Stimulated activated CD8-positive, alpha-beta memory T cell treated with anti-CD3 and anti-CD28 coated beads, Interleukin-15, amount 100 ng/mL, for 24 hours (primary cell): ENCODE data around the gene ROBO3.

Source experiments
- DNase-seq: peaks from one replicate; pipeline ENCODE4 v3.0.0-alpha.2; 2020; ENCODE audit warnings: low read depth

The ROBO3 gene

GRCh38 chr11:124865181-124865901 is at the start of gene ROBO3:
Gene ROBO3 (plus strand): TSS chr11:124865432. CDS start chr11:124865578, 146 bp downstream.
- no peak for DNase-seq

GRCh38 chr11:124817036-124817435 is 48.2 kb upstream of the ROBO3 start:
- DNase-seq, result no peak

GRCh38 chr11:124821995-124822730 is 43.1 kb upstream of the ROBO3 start:
- no peak for DNase-seq

GRCh38 chr11:124823512-124824376 is 41.5 kb upstream of the ROBO3 start:
- DNase-seq, result no peak

GRCh38 chr11:124825876-124826275 is 39.4 kb upstream of the ROBO3 start:
- no peak for DNase-seq

GRCh38 chr11:124829986-124830385 is 35.2 kb upstream of the ROBO3 start:
- DNase-seq, result no peak

- DNase-seq, result no peak
These were observed 34.5 kb upstream of the ROBO3 start for GRCh38 chr11:124830749-124831148.

- no peak for DNase-seq
These were observed 33.3 kb upstream of the ROBO3 start for GRCh38 chr11:124831897-124832296.

- no peak for DNase-seq
These were observed 32.7 kb upstream of the ROBO3 start for GRCh38 chr11:124832571-124832970.

GRCh38 chr11:124834526-124835180 is 30.6 kb upstream of the ROBO3 start:
- no peak for DNase-seq

GRCh38 chr11:124835918-124836317 is 29.3 kb upstream of the ROBO3 start:
- DNase-seq, result no peak

GRCh38 chr11:124837491-124837856 is 27.8 kb upstream of the ROBO3 start:
- DNase-seq, result no peak

- DNase-seq, result no peak
These were observed 26.5 kb upstream of the ROBO3 start for GRCh38 chr11:124838805-124839127.

GRCh38 chr11:124839128-124839971 is 25.9 kb upstream of the ROBO3 start:
- no peak for DNase-seq

GRCh38 chr11:124839972-124840621 is 25.1 kb upstream of the ROBO3 start:
- DNase-seq, result no peak

- DNase-seq, result no peak
These were observed 24.6 kb upstream of the ROBO3 start for GRCh38 chr11:124840666-124841065.

- DNase-seq, result no peak
These were observed 24.0 kb upstream of the ROBO3 start for GRCh38 chr11:124841201-124841600.

GRCh38 chr11:124841840-124842239 is 23.4 kb upstream of the ROBO3 start:
- DNase-seq, result no peak

- DNase-seq, result no peak
These were observed 22.9 kb upstream of the ROBO3 start for GRCh38 chr11:124842305-124842704.

GRCh38 chr11:124843616-124843910 is 21.7 kb upstream of the ROBO3 start:
- DNase-seq, result no peak

GRCh38 chr11:124844664-124845079 is 20.6 kb upstream of the ROBO3 start:
- DNase-seq, result no peak
